HG02973 (cell line): ENCODE measurements around the gene BAIAP2L2.

Experiments used
- ATAC-seq: cut with Tn5 transposase; IDR thresholded peaks from one replicate; pipeline ENCODE4 v1.9.1; 2021; ENCODE audit warnings: moderate library complexity; ENCODE audit not compliant: unreplicated experiment

BAIAP2L2 gene

DNA sequence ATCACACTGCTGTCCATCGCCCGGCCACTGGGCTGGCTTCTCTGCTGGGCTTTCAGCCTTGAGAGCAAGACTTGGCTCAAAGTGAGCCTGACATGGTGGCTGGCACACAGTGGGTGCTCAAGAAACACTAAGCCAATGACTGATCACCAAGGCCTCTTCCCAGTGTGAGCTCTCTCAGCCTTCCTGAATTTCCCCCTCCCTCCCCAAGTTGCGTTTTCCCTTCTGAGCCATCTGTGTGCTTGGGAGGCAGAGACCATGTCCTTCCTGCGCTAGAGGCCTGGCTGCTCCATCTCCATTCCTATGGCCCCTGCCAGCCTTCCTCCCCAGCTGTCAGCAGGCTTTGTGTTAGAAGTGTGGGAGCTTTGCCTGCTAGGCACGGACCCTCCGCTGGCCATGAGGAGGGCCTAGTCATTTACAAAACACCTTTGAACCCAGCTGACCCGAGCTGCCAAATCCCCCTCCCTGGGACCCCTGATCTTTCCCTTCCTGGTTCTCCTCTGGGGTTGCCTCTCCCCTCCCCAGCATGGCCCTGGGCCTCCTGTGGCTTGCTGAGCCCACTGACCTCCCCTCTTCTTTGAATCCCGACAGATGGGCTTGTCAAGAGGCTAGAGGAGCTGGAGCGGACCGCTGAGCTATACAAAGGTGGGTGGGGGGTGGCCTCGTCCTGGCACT, 40.1 kb downstream of the BAIAP2L2 start:
- ATAC-seq: no peak

DNA sequence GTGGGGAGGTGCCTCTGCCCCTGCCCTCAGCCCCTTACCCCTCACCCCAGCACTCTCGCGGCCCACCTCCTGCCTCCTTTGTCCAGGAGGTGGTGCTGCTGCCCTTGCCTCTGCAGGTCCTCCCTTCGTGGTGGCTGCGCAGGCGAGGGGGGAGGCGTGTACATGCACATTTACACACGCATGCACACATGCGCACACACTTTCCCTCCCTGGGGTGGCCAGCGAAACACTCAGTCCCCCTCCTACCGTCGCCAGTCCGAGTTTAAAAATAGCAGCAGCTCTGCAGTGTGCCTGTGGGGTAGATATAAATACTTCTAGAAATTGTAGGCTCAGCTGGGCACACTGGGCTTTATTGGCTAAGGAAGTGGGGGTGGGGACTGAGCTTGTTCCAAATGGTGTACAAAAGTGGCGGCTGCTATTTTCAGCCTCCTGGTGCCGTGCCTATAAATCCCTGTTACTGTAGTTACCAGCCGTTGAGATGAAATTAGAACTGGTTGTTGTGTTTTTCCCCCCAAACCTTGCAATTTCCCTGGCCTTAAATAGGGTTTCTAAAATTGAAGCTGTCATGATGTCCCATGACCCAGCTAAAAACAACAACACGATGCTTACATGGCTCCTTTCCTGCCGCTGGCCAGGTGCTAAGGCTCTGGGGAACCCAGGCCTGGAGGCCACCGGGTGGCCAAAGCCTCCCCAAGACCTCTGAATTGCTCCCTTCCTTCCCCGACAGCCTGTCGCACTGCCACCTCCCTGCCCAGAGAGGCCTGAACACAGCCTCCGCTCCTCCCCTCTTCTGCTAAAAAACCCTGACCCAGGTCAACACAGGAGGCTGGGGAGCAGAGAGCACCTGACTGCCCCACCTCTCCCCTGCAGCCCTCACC, 40.9 kb downstream of the BAIAP2L2 start:
- no peak for ATAC-seq

- ATAC-seq: no peak
These were observed 41.7 kb downstream of the BAIAP2L2 start for GRCh38 chr22:38068641-38069371.

GRCh38 chr22:38067761-38068360, 42.6 kb downstream of the BAIAP2L2 start:
- no peak for ATAC-seq

- ATAC-seq: no peak
These were observed 43.5 kb downstream of the BAIAP2L2 start for GRCh38 chr22:38067028-38067415.

- ATAC-seq: no peak
These were observed 44.0 kb downstream of the BAIAP2L2 start for GRCh38 chr22:38066381-38067027.

GRCh38 chr22:38065539-38065938, 44.9 kb downstream of the BAIAP2L2 start:
- no peak for ATAC-seq

GRCh38 chr22:38062791-38063190, 47.7 kb downstream of the BAIAP2L2 start:
- ATAC-seq: no peak

DNA sequence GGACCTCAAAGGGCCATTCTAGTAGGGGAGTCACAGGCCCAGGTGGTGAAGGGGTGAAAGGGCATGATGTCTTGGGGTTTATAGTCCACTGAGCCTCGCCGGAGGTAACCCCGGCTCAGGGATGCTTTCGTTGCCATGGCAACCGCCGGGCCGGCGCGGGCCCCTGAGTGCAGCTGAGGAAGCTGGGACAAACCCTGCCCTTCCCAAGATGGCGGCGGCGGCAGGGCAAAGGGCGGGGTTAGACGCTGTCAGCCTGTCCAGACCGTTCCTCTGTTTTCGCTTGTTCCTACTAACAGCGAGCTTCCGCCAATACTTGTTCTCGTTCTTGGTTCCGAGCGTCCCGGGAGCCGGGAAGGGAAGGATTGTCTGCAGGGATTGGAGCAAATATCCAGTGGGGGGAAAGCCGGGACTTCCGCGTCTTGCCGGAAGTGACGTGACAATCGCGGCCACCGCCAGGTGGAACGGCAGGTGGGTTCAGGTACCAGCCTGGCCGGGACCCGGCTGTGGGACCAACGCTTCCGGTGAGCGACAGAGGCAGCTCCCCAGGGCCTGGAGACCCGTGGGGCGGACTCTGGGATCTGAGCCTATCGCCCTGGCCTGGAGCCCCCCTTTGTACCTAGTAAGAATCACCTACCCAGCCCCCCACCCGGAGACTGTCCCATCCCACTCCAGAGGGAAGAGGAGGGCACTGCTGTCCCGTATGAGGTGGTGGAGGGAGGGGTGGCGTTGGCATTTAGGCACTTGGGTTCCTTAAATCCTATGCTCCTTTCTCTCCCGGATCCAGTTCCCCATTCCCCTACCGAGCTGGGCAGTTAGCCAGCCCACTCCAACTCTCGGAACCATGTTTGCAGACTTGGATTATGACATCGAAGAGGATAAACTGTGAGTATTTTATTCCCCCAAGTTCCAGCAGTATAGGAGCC, 53.3 kb downstream of the BAIAP2L2 start, which contains the start of gene PICK1:
TSS of gene PICK1 (plus strand) at position 436 of the 923 bp plus-strand sequence. CDS start at position 842, 406 bp downstream.
- peak; percentile 49 for ATAC-seq

- ATAC-seq: no peak
These were observed 58.3 kb downstream of the BAIAP2L2 start for GRCh38 chr22:38051900-38052862.

- no peak for ATAC-seq
These were observed 59.2 kb downstream of the BAIAP2L2 start for GRCh38 chr22:38051261-38051660.

- no peak for ATAC-seq
These were observed 59.8 kb downstream of the BAIAP2L2 start for GRCh38 chr22:38050720-38051119.

- ATAC-seq: no peak
These were observed 60.5 kb downstream of the BAIAP2L2 start for GRCh38 chr22:38049812-38050619.

DNA sequence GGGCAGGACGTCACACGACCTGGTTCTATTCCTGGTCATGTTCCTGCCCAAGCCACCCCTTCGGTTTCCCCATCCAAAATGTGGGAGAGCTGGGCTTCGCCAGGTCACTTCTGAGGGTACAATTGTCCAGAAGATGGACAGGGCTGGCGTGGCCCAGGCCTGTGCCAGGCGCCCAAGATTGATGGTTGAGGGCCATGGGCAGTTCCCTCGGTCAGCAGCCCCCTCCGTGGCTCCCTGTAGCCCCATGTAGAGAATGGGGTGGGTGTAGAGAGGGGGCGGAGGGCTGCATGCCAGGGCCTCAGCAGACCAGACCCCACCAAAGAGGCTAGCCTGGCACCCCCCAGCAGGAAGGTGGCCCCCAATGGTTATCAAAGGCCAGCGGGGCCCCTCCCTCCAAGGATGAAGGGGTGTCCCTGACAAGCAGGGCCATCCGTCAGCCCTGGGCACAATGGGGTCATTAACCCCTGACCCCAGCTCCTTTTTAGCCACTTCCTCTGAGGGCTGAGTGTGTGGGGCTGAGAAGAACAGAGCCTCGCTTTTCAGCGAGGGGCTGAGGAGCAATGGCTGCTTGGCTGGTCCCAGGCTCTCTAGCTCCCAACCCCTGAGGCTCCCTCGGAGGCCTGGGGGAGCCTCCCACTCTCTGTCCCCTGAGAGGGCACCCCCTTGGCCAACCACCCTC, 64.3 kb downstream of the BAIAP2L2 start:
- no peak for ATAC-seq

DNA sequence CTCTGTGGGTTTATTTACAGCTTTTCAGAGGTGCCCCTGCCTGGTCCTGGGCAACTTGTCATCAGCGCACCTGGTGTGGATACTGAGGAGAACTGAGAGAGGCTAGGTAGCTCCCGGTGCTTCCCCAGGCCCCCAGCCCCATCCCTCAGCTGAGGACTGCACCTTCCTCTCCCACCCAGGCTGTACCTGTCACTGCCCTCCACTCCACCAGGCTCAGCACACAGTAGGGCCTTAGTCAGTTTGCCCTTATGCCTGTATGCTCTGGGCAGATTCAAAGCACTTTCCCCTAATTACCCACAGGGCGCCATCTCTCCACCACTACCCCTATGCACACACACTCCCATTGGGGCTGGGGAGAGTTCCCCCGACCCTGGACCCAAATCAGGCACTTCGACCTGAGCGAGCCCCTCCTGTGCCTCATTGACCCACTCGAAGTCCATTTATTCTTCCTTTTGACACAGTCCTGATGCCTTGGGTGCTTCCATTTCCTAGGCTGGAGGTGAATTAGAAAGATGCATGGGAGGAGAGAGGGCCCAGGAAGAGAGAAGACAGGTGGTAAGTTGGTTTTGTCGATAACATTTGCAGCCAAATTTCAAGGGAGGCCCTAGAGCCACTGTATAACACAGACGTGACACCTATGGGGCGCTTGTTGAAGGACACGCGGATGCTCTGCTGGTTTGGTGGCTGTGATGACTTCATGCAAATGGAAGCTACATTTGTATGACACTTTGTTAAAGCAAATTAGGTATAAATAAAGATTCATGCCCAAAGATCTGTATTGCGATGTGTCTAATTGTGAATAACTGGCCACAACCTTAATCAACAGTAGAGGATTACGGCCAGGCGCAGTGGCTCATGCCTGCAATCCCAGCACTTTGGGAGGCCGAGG, 67.1 kb downstream of the BAIAP2L2 start:
- no peak for ATAC-seq

DNA sequence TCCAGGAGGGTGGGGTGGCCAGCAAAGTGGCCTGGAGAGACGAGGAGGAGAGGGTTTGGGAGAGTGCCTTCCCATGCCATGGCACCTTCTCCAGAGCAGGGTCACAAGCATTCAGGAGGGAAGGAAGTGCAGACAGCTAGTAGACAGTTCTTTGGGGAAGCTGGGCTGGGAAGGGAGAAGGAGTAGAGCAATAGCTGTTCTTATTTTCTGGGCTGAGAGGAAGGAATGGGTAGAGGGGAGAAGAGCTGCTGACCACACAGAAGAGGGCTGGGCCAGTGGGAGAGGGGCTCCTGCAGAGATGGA, 68.0 kb downstream of the BAIAP2L2 start:
- ATAC-seq: no peak
